GM21786 (cell line): ENCODE measurements around the gene LRRC4B.

Source experiments
- ATAC-seq: cut with Tn5 transposase; IDR thresholded peaks from one replicate; pipeline ENCODE4 v1.9.1; 2021; ENCODE audit not compliant: unreplicated experiment

LRRC4B gene

DNA sequence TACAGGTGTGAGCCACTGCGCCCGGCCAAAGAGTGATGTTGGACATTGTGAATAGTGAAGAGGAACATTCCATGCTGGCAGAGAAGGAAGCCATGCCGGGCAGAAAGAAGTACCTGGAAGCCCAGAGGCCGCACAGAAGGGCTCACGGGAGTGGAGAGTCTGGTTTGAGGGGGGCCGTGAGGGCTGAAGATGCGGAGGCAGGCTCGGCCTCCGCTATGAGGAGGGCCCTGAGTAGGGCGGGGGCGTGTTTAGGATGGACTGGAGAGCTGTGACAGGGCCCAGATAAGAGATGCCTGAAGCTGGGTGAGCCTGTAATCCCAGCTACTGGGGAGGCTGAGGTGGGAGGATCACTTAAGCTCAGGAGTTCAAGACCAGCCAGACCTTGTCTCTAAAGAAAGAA, 58.9 kb downstream of the LRRC4B start:
- no peak for ATAC-seq

DNA sequence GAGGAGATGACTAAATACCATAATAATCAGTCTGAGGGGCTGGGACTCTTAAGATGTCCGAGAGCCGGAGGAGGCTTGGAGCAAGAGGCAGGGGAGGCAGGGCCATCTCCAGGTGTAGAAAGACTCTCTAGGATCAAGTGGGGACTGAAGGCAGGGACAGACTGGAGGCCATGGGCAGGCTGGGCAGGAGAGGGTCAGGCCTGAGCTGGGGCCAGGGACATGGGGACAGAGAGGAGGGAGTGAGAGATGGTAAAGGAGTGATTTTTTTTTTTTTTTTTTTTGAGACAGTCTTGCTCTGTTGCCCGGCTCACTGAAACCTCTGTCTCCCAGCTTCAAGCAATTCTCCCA, 59.4 kb downstream of the LRRC4B start:
- no peak for ATAC-seq

DNA sequence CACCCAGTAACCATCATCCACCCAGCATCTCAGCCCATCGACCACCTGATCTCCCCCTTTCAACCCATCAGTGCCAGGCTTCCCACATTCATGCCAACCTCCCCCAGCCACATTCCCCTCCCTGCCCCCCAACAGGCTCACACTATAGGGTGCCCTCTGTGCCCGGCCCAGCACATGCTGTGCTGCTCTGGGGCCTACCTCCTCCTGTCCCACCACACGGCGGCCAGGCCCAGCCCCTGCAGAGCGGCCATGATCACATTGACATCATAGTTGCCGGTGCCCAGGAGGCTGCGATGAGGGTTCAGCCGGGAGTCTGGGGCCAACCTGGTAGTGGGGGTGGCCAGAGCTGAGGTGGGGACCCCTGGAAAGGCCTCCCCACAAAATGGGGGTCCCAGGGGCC, 60.9 kb downstream of the LRRC4B start:
- ATAC-seq = no peak

DNA sequence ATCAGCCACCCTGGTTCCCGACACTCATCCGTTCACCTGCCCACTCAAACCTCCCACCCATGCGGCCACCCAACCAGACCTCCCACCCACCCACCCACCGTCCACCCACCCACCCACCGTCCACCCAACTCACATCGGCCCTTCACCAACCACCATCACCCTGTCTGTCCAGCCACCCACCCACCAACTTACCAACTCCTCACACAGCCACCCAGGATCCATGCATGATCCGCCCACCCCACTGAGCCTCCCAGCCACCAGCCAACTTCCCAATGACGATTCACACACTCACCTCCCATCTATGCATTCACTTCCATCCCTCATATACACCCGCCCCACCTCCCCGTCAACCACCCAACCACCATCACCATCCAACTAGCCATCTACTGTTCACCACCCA, 61.5 kb downstream of the LRRC4B start:
- ATAC-seq = no peak

DNA sequence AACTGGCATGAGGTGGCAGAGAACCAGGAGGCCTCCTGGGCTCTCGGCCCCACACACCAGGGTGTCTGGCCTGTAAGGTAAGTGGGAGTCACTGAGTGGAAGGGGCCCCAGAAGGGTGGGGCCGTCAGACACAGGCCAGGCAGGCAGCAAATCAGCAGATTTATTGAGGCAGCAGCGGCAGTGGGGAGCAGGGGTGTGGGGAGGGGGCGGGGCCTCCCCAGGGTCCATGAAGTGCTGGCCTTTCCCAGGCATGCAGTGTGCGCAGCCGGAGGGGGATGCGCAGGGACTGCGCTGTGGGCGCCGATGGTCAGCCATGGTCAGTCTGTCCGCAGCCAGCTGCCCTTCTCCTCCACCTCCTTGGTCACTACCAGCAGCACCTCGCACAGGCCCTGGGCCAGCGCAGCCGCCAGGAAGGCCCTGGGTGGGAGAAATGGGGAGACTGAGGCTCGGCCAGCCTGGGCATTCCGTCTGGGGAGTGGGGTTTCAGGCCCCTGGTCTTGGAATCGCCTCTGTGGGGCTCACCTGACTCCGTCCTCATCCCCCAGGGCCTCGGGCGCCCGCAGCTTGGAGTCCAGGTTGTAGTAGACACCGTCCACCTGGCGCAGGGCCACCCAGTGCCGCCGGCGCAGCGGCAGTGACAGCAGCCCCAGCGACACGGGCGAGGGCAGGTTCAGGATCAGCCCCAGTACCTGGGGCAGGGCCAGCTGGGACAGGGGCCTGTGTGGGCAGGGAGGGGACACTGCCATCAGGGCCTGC, 62.2 kb downstream of the LRRC4B start:
- ATAC-seq = no peak

DNA sequence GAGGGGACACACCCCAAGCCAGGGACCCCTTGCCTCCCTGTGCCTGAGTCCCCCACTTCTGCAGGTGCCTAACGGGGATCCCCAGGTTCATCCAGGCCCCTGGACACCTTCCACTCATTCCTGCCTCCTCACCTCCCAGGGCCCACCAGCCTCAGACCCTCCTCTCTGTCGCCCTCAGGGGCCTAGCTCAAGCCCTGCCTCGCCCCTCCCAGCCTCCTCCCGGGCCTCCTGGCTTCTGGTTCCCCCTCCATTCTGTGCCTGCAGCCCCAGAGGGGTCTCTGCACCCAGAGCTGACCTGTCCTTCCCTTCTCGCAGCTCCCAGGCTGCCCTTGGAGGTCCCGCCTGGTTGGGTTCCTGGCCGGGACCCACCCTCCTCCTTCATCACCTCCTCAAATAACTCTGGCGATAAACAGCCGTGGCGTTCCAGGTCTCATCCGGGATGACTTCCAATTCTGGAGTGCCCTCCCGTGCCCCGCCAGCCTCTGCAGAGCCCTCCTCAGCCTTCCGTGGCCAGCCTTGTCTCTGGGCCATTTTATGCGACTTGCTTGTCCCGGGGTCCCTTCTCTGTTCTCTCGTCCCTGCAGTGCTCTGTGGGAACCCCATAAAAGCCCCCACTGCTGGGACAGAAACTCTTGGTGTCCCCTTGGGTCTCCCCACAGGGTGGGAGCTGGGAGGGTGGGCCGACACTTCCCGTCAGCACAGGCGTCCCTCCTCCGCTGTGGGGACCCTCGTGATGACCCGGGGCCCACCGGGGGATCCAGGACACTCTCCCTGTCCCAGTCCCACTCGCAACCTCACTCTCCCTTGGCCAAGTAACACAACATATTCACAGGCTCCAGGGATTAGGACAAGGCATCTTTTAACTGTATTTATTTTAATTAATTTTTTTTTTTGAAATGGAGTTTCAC, 66.4 kb downstream of the LRRC4B start:
- ATAC-seq = no peak

DNA sequence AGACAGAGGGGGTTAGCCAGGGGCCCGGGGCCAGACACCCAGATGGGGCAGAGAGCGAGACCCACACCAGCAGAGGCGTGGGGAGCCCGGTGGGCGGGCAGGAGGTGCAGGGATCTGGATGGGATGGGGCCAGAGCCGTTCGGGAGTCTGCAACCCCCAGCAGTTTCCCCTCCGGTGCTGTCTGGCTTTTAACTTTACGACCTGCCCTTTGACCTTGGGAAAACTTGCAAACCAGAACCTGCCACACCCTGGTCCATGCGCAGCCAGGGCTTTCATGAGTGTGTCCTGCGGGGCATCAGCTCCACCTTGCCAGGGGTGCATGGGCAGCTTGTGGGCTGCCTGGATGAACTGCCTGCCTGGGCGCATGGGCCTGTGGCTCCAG, 67.1 kb downstream of the LRRC4B start:
- no peak for ATAC-seq

DNA sequence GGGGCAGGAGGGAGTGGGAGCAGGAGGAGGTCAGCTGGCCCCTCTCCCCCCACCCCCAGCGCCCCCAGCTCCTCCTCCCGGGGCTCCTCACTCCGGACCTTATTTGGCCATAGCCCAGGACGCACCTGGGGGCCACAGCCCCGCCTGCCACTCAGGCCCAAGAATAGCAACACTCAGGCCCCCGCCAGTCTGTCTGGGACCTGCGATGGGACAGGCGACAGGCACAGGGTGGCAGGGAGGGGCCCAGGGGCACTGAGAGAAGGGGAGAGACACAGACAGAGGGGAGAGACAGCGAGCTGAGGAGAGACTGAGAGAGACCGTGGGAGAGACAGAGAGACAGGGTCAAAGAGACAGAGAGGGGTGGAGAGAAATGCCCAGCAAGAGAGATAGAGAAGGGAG, 67.5 kb downstream of the LRRC4B start:
- no peak for ATAC-seq

DNA sequence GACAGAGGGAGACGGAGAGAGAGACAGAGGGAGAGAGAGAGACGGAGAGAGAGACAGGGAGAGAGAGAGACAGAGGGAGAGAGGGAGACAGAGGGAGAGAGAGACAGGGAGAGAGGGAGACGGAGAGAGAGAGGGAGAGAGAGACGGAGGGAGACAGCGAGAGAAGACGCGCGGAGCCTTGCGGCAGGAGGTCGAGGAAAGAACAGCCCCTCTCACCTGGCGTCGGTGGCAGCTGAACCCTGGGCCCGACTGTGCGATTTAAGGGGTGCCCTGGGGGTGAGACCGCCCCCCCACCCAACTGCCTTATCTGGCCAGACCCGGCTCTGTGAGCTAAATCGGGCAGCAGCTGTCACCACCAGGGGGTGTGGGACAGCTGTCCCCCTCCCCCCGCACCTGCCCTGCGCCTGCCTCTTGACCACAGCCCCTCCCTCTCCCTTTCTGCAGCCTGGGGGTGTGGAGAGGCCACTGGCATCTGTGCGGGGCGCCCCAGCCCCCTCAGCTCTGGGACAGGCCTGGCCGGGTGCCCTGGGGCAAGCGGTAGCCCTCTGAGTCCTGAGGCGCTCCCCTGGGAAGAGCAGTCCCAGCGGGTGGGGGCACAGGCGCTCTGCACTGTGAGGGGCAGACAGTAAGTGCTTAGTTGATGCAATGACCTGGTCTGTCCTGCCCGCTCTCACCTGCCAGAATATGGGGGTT, 68.0 kb downstream of the LRRC4B start:
- no peak for ATAC-seq

DNA sequence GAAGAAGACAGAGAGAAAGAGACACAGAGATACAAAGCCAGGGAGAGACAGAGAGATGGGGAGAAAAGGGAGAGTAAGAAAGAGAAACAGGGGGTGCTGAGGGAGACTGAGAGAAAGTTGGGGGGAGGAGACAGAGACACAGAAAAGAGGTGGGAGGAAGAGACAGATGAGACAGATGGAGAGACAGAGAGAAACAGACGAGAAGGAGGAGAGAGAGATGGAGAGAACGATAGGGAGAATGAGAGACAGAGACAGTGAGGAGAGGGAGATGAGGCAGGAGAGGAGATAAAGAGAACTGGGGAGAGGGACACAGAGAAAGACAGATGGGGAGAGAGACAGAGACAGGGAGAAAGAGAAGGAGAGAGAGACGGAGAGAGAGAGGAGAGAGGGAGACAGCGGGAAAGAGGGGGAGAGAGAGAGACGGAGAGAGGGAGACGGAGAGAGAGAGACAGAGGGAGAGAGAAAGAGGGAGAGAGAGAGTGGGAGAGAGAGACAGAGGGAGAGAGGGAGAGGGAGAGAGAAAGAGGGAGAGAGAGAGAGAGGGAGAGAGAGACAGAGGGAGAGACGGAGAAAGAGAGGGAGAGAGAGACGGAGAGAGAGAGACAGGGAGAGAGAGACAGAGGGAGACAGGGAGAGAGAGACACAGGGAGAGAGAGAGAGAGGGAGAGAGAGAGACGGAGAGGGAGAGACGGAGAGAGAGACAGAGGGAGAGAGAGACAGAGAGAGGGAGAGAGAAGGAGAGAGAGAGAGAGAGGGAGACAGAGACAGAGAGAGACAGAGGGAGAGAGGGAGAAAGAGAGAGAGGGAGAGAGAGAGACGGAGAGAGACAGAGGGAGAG, 69.8 kb downstream of the LRRC4B start:
- no peak for ATAC-seq

DNA sequence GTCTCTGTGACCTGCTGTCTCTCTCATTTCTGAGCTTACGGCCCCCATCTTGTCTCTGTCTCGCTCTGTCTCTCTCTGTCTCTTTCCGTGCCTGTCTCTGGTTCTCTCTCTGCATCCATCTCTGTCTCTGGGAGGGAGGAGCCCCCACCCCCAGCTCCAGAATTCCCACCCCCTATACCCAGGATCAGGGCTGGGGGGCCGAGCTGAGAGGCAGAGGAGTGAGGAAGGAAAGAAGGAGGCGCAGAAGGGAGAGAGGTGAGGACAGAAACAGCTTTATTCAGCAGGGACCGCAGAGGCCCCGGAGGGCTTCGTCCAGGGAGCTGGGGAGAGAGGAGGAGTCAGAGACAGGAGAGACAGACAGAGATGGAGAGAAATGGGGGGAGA, 71.2 kb downstream of the LRRC4B start:
- ATAC-seq = no peak

DNA sequence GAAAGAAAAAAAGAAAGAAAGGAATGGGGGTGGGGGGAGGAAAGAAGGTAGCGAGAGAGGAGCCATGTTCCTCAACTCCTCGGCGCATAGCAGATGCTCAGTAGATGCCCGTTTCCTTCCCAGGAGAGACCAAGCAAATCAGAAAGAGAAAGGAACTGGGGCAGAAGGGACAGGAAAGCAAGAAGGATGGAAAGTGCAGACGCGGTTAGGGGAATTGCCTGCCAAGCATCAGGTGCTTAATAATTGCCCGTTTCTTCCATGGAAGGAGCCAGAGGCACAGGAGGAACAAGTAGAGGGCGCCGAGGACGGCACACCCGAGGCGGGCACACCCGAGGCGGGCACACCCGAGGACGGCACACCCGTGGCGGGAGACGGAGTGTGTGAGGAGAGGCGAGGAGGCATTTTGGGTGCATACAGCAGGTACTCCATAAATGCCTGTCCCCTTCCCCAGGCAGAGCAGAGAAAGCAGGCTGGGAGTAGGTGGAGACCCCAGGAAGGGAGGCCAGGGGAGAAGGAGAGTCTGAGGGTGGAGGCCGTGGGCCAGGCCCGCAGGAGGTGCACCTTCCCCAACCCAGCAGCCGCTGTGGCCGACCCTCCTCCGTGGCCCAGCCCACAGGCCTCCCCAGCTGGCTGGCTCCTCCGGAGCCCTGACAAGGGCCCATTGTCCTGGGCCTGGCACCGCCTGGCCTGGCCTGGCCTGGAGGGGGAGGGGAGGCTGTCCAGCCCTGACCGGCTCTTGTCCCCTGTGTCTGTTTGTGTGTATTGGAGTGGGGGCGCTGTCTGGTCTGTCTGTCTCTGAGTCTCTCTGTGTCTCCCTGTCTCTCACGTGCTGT, 71.8 kb downstream of the LRRC4B start:
- no peak for ATAC-seq

DNA sequence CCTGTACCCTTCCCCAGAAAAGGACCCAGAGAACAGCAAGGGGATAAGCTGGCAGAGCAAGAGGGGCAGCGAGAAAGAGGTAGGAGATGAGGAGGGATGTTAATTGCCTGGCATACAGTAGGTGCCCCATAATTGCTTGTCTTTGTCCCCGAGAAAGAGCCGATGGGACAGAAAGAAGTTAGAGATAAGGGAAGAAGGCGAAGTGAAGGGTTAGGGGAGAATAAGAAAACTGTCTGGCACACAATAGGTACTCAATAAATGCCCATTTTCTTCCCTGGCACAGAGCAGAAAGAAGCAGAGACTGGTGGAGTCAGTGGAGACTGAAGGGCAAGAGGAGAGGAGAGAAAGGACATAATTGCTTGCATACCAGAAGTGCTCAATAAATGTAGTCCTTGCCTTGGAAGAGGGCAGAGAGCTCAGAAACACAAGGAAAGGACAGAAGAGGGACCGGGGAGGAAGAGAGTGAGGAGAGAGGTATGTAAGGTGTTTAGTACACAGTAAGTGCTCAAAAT, 73.2 kb downstream of the LRRC4B start:
- ATAC-seq = no peak

DNA sequence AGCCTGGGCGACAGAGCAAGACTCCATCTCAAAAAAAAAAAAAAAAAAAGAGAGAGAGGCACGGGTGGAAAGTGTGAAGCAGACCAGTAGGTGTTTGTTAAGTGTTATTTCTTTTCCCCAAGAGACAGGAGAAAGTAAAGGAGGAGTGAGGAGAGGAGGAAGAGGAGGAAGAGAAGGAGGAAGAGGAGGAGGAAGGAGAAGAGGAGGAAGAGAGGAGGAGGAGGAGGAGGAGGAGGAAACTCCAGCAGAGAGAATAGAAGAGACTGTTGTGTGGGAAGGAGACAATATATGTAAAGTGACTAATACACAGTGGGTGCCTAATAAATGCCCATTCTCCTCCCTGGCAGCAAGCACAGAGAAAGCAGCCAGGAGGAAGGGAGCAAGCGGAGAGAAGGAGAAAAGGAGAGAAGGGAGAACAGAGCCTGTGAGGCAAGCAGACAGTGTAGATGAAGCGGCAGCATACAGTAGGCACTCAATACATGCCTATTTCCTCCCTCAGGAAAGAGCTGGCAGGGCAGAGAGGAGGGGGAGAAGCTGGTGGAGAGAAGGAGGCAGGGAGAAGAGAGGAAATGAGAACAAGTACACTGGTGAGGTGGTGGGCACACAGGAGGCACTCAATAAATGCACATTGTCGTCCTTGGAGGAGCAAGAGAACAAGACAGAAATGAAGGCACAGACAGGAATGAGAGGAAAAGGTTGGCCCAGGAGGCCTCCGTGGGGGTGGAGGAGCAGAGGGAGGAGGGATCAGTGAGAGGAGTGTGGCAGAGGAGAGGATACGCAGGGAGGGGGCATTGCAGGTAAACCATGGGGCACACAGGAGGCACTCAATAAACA, 73.8 kb downstream of the LRRC4B start:
- ATAC-seq = no peak

DNA sequence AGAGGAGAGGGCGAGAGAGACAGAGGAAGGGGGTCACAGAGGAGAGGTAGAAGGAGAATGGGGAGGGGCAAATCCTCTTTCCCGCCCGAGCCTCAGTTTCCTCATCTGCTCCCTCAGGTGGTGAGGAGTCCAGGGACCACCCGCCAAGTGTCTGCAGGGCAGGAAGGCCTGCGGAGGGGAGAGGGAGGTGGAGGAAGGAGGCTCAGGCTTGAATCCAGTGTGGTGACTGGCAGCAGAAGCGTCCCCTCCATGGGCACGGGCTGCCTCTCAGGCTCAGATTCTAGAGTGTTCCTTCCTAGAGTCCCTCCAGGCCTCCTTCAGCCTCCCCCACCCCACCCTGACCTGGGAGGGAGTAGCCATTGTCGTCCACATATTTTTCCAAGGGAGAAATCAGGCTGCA, 75.1 kb downstream of the LRRC4B start:
- ATAC-seq = no peak

DNA sequence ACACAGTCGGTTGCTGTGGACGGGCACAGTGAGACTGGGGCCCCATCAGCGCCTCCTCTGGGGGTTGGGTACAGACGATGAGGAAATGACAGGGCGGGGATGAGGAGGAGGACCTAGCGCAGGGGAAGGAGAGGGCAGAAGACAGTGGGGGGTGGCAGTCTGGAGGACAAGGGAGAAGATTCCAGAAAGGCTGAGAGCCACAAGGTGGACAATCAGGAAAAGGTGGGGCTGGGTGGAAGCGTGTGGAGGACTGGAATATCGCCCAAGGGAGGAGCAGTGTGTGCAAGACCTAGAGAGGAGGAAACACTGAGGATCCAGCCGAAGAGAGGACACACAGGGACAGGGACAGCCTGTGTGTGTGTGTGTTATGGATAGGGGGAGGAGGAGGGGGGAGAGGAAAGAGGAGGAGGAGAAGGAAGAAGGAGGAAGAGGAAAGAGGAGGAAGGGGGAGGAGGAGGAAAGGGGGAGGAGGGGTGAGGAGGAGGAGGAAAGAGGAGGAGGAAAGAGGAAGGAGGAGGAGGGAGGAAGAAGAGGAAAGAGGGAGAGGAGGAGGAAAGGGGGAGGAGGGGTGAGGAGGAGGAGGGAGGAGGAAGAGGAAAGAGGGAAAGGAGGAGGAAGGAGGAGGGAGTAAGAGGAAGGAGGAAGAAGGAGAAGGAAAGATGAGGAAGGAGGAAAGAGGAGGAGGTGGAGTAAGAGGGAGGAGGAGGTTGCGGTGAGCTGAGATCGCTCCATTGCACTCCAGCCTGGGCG, 75.8 kb downstream of the LRRC4B start:
- no peak for ATAC-seq

DNA sequence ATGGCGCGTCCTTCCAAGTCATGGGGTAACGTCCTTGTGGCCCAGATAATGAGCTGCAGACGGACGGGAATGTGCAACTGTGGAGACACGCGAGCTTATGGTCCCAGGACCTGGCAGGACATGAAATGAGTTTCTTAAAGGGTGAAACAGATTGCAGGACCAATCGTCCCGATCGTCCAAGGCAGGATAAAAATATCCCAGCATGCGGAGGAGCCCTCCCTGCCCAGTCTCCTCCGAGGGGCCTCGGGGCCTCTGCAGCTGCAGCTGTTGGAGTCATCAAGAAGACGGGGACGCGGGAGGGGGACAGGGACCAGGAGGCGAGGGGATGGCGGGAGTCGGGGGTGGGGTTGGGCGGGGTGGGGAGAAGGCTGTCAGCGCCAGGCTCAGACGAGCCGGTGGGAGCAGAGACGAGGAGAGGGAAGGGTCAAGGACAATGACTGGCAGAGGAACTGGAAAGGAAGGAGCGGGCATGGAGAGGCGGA, 77.2 kb downstream of the LRRC4B start:
- no peak for ATAC-seq

DNA sequence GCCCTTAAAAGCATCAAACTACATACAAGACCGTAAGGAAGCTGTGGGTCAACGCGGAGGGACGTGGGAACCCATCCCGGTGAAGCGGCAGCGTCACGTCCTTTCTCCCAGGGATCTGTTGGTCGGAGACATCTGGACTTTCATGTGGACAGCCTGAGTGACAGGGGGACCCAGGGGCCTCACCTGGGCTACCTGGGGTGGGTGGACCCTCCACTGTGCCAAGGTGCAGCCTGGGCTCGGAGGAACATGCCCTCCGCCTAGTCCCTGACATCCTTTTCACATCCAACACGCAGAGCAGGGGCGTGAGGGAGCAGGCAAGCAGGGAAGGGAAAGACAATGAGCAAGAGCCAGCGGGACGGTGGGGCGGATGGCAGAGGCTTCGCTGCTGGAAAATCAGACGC, 77.8 kb downstream of the LRRC4B start:
- ATAC-seq = no peak
